H1 (cell line): Measurements from ENCODE around the gene NHERF2. TPM values are rescaled to one million over a fixed set of nuclear protein-coding genes. Genes with fewer than 3 reads are reported as not detected.

Experiments used
- CBX5 ChIP-seq: fragments of 300-800, 300-1000 bp; sonication (generic); IDR thresholded peaks from 2 replicates; pipeline ENCODE4 v1.7.1; 2016; ENCODE audit warnings: antibody characterized with exemption, low read length, low read depth
- CHD7 ChIP-seq: fragments of 300-600 bp; sonication (generic); IDR thresholded peaks from 2 replicates; pipeline ENCODE4 v1.7.1; 2012; ENCODE audit warnings: low read length, moderate library complexity, mild to moderate bottlenecking, inconsistent platforms; ENCODE audit not compliant: insufficient replicate concordance
- CREB1 ChIP-seq: IDR thresholded peaks from 2 replicates; pipeline ENCODE4 v1.6.1; 2012; ENCODE audit warnings: inconsistent platforms
- E2F6 ChIP-seq: IDR thresholded peaks from 2 replicates; pipeline ENCODE4 v1.6.1; 2012; ENCODE audit warnings: inconsistent platforms
- TCF12 ChIP-seq: IDR thresholded peaks from 2 replicates; pipeline ENCODE4 v1.6.1; 2011; ENCODE audit warnings: low read depth, mild to moderate bottlenecking, low read length
- polyA plus RNA-seq, 7 experiments: library from polyadenylated mRNA; depleted of rRNA in 3 of 7; stranded (reverse) in 5 of 7; unstranded in 2 of 7; fragments of >200 nt in 5 of 7; fragments of 200-250 nt in 2 of 7; gene quantifications; 1 replicate in 5 of 7; 2 replicates in 1 of 7; 4 replicates in 1 of 7; pipeline versions ENCODE4 v1.2.1 to v1.2.3, GENCODE V29; 2011 to 2013; ENCODE audit warnings: missing spikeins in 2 of 7, mixed read lengths in 2 of 7
- total RNA-seq: library from RNA; stranded (reverse); fragmentation: NEBNext Ultra II Directional; extraction: Animal tissue kit (Norgen Biotek cat#: 25700); gene quantifications from 2 replicates; pipeline ENCODE4 v1.2.1, GENCODE V29; 2021

NHERF2 gene
- total and polyA plus RNA-seq, 2 of the 8 experiments (the other 6 are each of a cell fraction or from before 2014, with no cell fraction given) = 13.9 to 19.3 TPM

GRCh38 chr16:2032285-2033056 lies 5.8 kb downstream of the NHERF2 start (continued):
- TF ChIP-seq CHD7 (no peak), CREB1 (no peak), CBX5 (no peak), TCF12 (no peak), E2F6 (no peak)
